IMR-90 (cell line): Measurements from ENCODE around the gene RNF4. TPM values are rescaled to one million over a fixed set of nuclear protein-coding genes. Genes with fewer than 3 reads are reported as not detected.

ENCODE experiments used
- ATAC-seq: fragments of 200-7000 bp; cut with Tn5 transposase; 2 replicates; pipeline ENCODE4 v1.9.1; 2020; ENCODE audit warnings: low read depth, mild to moderate bottlenecking, moderate library complexity
- BruUV-seq: library from RNA; stranded (reverse); fragments of 400-500 nt; replicated peaks from 2 replicates; lab custom pipeline; 2021; lab: Mats Ljungman, UMichigan
- CTCF ChIA-PET: fragments of 300-600 bp; formaldehyde crosslinking; extraction: SDS; loops from one replicate; lab custom pipeline; 2021; ENCODE audit warnings: antibody characterized with exemption; lab: Yijun Ruan, JAX
- POLR2A ChIA-PET: fragments of 300-600 bp; sonication (Branson Sonifier 250); formaldehyde crosslinking; loops from one replicate; lab custom pipeline; 2022; ENCODE audit warnings: antibody characterized with exemption; ENCODE audit not compliant: unreplicated experiment; lab: Charles Lee
- DNase-seq: peaks from one replicate; pipeline ENCODE4 v3.0.0; 2013
- H2AFZ ChIP-seq: replicated peaks from 2 replicates; pipeline ENCODE3; 2013; ENCODE audit warnings: low read length, mild to moderate bottlenecking; ENCODE audit not compliant: poor library complexity
- H2AK5ac ChIP-seq: 2 replicates; pipeline ENCODE4 v1.6.1; 2013; ENCODE audit warnings: low read depth, low read length, inconsistent platforms
- H2AK9ac ChIP-seq: replicated peaks from 2 replicates; pipeline ENCODE3; 2013; ENCODE audit warnings: mild to moderate bottlenecking, low read depth, low read length, moderate library complexity; ENCODE audit not compliant: poor library complexity
- H2BK120ac ChIP-seq: 2 replicates; pipeline ENCODE4 v1.6.1; 2013; ENCODE audit warnings: low read depth, low read length, inconsistent platforms
- H2BK15ac ChIP-seq: 3 replicates; pipeline ENCODE4 v1.6.1; 2013; ENCODE audit warnings: low read depth, low read length, inconsistent platforms
- H2BK20ac ChIP-seq: 2 replicates; pipeline ENCODE4 v1.6.1; 2013; ENCODE audit warnings: low read depth, mild to moderate bottlenecking, inconsistent platforms, low read length, moderate library complexity
- H2BK5ac ChIP-seq: 2 replicates; pipeline ENCODE4 v1.6.1; 2013; ENCODE audit warnings: mild to moderate bottlenecking, low read depth, low read length, inconsistent platforms; ENCODE audit not compliant: poor library complexity, severe bottlenecking
- H3K14ac ChIP-seq: replicated peaks from 2 replicates; pipeline ENCODE4 v1.6.1; 2013; ENCODE audit warnings: low read depth, low read length, inconsistent platforms
- H3K18ac ChIP-seq: 2 replicates; pipeline ENCODE4 v1.6.1; 2013; ENCODE audit warnings: low read depth, low read length, control low read depth
- H3K23ac ChIP-seq: 2 replicates; pipeline ENCODE4 v1.6.1; 2013; ENCODE audit warnings: low read depth, low read length, inconsistent platforms
- H3K27ac ChIP-seq: 2 replicates; pipeline ENCODE4 v1.5.1; 2013; ENCODE audit warnings: mild to moderate bottlenecking, control low read depth, low read length; ENCODE audit not compliant: insufficient read depth
- H3K27me3 ChIP-seq: 2 replicates; pipeline ENCODE4 v1.6.1; 2013; ENCODE audit warnings: low read length; ENCODE audit not compliant: control insufficient read depth, insufficient read depth
- H3K36me3 ChIP-seq: 2 replicates; pipeline ENCODE4 v1.6.1; 2013; ENCODE audit warnings: low read length, mixed read lengths; ENCODE audit not compliant: control insufficient read depth, insufficient read depth
- H3K4ac ChIP-seq: 2 replicates; pipeline ENCODE4 v1.6.1; 2013; ENCODE audit warnings: low read depth, low read length, inconsistent platforms
- H3K4me1 ChIP-seq: 2 replicates; pipeline ENCODE4 v1.6.1; 2013; ENCODE audit warnings: low read length, mixed read lengths; ENCODE audit not compliant: control insufficient read depth, insufficient read depth
- H3K4me2 ChIP-seq: 2 replicates; pipeline ENCODE4 v1.6.1; 2013; ENCODE audit warnings: low read depth, mild to moderate bottlenecking, control low read depth, low read length, moderate library complexity
- H3K4me3 ChIP-seq: 2 replicates; pipeline ENCODE4 v1.5.1; 2013; ENCODE audit warnings: low read depth, mild to moderate bottlenecking, control low read depth, low read length, moderate library complexity; ENCODE audit not compliant: insufficient read depth
- H3K56ac ChIP-seq: 2 replicates; pipeline ENCODE4 v1.6.1; 2013; ENCODE audit warnings: low read length, inconsistent platforms; ENCODE audit not compliant: insufficient read depth; ENCODE audit errors: extremely low read depth
- H3K79me1 ChIP-seq, 2 experiments: 2 replicates each; pipeline ENCODE4 v1.6.1; 2013; ENCODE audit warnings: low read length in 2 of 2, inconsistent platforms in 1 of 2, low read depth in 1 of 2
- H3K9ac ChIP-seq: 2 replicates; pipeline ENCODE4 v1.6.1; 2013; ENCODE audit warnings: low read depth, low read length, control low read depth
- H3K9me1 ChIP-seq: 2 replicates; pipeline ENCODE4 v1.6.1; 2013; ENCODE audit warnings: low read length, inconsistent platforms; ENCODE audit not compliant: insufficient read depth
- H3K9me3 ChIP-seq: 2 replicates; pipeline ENCODE4 v1.6.1; 2013; ENCODE audit warnings: low read length; ENCODE audit not compliant: control insufficient read depth, insufficient read depth
- H4K20me1 ChIP-seq: 2 replicates; pipeline ENCODE4 v1.6.1; 2013; ENCODE audit warnings: low read length, inconsistent platforms; ENCODE audit not compliant: insufficient read depth
- H4K5ac ChIP-seq: 2 replicates; pipeline ENCODE4 v1.6.1; 2013; ENCODE audit warnings: mild to moderate bottlenecking, low read depth, low read length, control low read depth
- H4K8ac ChIP-seq, 2 experiments: 2 replicates each; pipeline ENCODE4 v1.6.1; 2013; ENCODE audit warnings: low read depth in 2 of 2, low read length in 2 of 2, control low read depth in 1 of 2, inconsistent platforms in 1 of 2
- H4K91ac ChIP-seq: 2 replicates; pipeline ENCODE4 v1.6.1; 2013; ENCODE audit warnings: low read depth, low read length, inconsistent platforms; ENCODE audit not compliant: insufficient read depth
- BHLHE40 ChIP-seq: fragments of 150-350 bp; IDR thresholded peaks from 2 replicates; pipeline ENCODE4 v1.6.1; 2016; ENCODE audit warnings: mild to moderate bottlenecking, low read depth, low read length
- CEBPB ChIP-seq: IDR thresholded peaks from 2 replicates; pipeline ENCODE4 v1.6.1; 2012; ENCODE audit warnings: low read depth, low read length, improper control_type of control experiment
- CHD1 ChIP-seq: IDR thresholded peaks from 2 replicates; pipeline ENCODE4 v1.6.1; 2012; ENCODE audit warnings: low read depth, low read length, improper control_type of control experiment
- FOS ChIP-seq: fragments of 150-350 bp; IDR thresholded peaks from 2 replicates; pipeline ENCODE4 v1.6.1; 2016; ENCODE audit warnings: low read depth, low read length
- MAFK ChIP-seq: IDR thresholded peaks from 2 replicates; pipeline ENCODE4 v1.6.1; 2012; ENCODE audit warnings: low read depth, low read length, improper control_type of control experiment
- MAZ ChIP-seq: IDR thresholded peaks from 2 replicates; pipeline ENCODE4 v1.6.1; 2012; ENCODE audit warnings: low read depth, mild to moderate bottlenecking, low read length, improper control_type of control experiment, moderate library complexity, borderline replicate concordance
- MXI1 ChIP-seq: IDR thresholded peaks from 2 replicates; pipeline ENCODE4 v1.6.1; 2012; ENCODE audit warnings: low read depth, mild to moderate bottlenecking, low read length, moderate library complexity, borderline replicate concordance
- NFE2L2 ChIP-seq: fragments of 150-350 bp; IDR thresholded peaks from 2 replicates; pipeline ENCODE4 v1.6.1; 2016; ENCODE audit warnings: low read depth, mild to moderate bottlenecking, low read length
- POLR2A ChIP-seq: IDR thresholded peaks from 2 replicates; pipeline ENCODE4 v1.6.1; 2012; ENCODE audit warnings: mild to moderate bottlenecking, low read depth, low read length
- RAD21 ChIP-seq: IDR thresholded peaks from 2 replicates; pipeline ENCODE4 v1.6.1; 2012; ENCODE audit warnings: low read length, improper control_type of control experiment
- RCOR1 ChIP-seq: IDR thresholded peaks from 2 replicates; pipeline ENCODE4 v1.6.1; 2012; ENCODE audit warnings: mild to moderate bottlenecking, low read length, improper control_type of control experiment; ENCODE audit not compliant: insufficient replicate concordance
- RFX5 ChIP-seq: IDR thresholded peaks from 2 replicates; pipeline ENCODE4 v1.8.0; 2012; ENCODE audit warnings: low read depth, mild to moderate bottlenecking, low read length, moderate library complexity
- SMC3 ChIP-seq: fragments of 150-350 bp; IDR thresholded peaks from 2 replicates; pipeline ENCODE4 v1.6.1; 2016; ENCODE audit warnings: low read depth, mild to moderate bottlenecking, antibody characterized with exemption, low read length, moderate library complexity
- WGBS, 2 experiments: methylation state at CpG; one replicate each; pipeline versions ENCODE4 v1.1.5 to v1.1.7; 2013; ENCODE audit warnings: missing lambda C conversion rate in 2 of 2; ENCODE audit not compliant: insufficient read length in 1 of 2; ENCODE audit errors: extremely low coverage in 2 of 2; 5-methylcytosine and 5-hydroxymethylcytosine counted together
- dilution Hi-C: fragments of 300-500 bp; cut with HindIII; formaldehyde crosslinking; loops from one replicate; pipeline ENCODE4 v1.14.3; 2018; ENCODE audit warnings: low sequenced_read_pairs; ENCODE audit not compliant: unreplicated experiment
- in situ Hi-C: fragments of 300-500 bp; cut with MboI; formaldehyde crosslinking; loops from 3 replicates; pipeline ENCODE4 v1.14.3; 2019; ENCODE audit warnings: low sequenced_read_pairs, inconsistent platforms, mixed read lengths
- intact Hi-C: fragments of 100-400 bp; cut with micrococcal nuclease; formaldehyde crosslinking; loops from 2 replicates; pipeline ENCODE4 v1.10.0; 2022
- polyA plus RNA-seq, 3 experiments: library from polyadenylated mRNA; depleted of rRNA; stranded (reverse); fragments of >200 nt; gene quantifications; 2 replicates each; pipeline ENCODE4 v1.2.3, GENCODE V29; 2012; ENCODE audit warnings: low replicate concordance in 1 of 3
- total RNA-seq: library from RNA; depleted of rRNA; stranded (reverse); fragments of >200 nt; gene quantifications from 2 replicates; pipeline ENCODE4 v1.2.3, GENCODE V29; 2012
- TF ChIP-seq, protein P1 (sequence below): conservative IDR thresholded peaks from 2 replicates; pipeline ENCODE4 v1.5.1; 2012; ENCODE audit warnings: mild to moderate bottlenecking, low read depth, low read length, improper control_type of control experiment
- TF ChIP-seq, protein P2 (sequence below): fragments of 150-350 bp; IDR thresholded peaks from 2 replicates; pipeline ENCODE4 v1.6.1; 2017; ENCODE audit warnings: mild to moderate bottlenecking, antibody characterized with exemption, low read length, low read depth

The RNF4 gene
- total and polyA plus RNA-seq, 2 of the 4 experiments (the other 2 are of a cell fraction) = 63.8 to 73.8 TPM

DNA sequence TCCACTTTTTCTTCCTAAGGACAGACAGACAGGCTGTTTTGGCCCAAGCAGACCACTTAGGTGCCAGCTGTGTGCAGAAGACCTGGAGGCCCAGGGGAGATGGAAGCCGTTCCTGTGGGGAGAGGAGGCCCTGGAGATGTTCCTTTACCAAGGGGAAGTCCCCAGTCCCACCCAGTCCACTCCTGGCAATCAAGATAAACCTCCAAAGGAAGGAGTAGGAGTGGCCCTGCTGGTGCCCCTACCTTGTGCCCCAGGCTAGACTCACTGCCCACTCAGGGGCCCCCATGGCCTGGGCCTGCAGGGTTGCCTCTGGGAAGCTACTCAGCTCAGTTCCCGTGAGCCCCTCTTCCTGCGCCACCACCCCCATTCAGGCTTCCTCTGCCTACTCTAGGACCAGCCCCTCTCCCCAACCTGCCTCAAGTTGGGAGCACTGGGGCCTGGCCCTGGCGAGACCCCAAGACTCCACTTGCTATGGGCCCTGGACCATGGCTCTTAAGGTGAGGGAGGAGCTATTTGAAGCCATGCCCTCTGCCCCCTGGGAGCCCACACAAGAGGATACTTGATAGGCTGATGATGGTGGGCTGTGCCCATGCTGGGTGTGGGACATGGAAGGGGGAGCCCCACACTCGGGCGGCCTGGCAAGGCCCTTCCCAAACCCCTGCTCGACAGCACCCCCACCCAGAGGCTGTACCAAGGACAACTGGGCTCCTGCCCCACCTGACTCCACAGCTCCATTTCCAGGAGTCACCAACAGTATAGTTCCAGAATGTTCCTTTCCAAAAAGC lies 24.8 kb upstream of the RNF4 start:
- no peak overlapping the region for H3K18ac ChIP-seq
- no peak overlapping the region for H2BK120ac ChIP-seq
- no peaks in the 10 kb centered on the region for H3K36me3 ChIP-seq
- H3K4ac ChIP-seq = no peak overlapping the region
- H2AFZ ChIP-seq = no peak overlapping the region
- H3K4me3 ChIP-seq = no peak overlapping the region
- ChIA-PET POLR2A (no interaction called here), CTCF (interaction anchor here (1.7 kb wide), 1 partner anchor 9 kb away, joined by 4 read pairs; no protein-coding TSS in a partner anchor)
- no peak overlapping the region for H4K91ac ChIP-seq
- no peak for TF ChIP-seq SMC3
- TF ChIP-seq CEBPB = no peak
- no peak for TF ChIP-seq FOS
- no peak for TF ChIP-seq CHD1
- no peak for TF ChIP-seq MAFK
- TF ChIP-seq BHLHE40 = no peak
- no peak for TF ChIP-seq RAD21
- no peak for TF ChIP-seq RCOR1
- TF ChIP-seq MXI1 = no peak
- no peak for TF ChIP-seq NFE2L2
- no peak for TF ChIP-seq MAZ
- no peak for TF ChIP-seq POLR2A
- TF ChIP-seq, protein P1, sequence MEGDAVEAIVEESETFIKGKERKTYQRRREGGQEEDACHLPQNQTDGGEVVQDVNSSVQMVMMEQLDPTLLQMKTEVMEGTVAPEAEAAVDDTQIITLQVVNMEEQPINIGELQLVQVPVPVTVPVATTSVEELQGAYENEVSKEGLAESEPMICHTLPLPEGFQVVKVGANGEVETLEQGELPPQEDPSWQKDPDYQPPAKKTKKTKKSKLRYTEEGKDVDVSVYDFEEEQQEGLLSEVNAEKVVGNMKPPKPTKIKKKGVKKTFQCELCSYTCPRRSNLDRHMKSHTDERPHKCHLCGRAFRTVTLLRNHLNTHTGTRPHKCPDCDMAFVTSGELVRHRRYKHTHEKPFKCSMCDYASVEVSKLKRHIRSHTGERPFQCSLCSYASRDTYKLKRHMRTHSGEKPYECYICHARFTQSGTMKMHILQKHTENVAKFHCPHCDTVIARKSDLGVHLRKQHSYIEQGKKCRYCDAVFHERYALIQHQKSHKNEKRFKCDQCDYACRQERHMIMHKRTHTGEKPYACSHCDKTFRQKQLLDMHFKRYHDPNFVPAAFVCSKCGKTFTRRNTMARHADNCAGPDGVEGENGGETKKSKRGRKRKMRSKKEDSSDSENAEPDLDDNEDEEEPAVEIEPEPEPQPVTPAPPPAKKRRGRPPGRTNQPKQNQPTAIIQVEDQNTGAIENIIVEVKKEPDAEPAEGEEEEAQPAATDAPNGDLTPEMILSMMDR = no peak
- no peak for TF ChIP-seq RFX5
- TF ChIP-seq, protein P2, sequence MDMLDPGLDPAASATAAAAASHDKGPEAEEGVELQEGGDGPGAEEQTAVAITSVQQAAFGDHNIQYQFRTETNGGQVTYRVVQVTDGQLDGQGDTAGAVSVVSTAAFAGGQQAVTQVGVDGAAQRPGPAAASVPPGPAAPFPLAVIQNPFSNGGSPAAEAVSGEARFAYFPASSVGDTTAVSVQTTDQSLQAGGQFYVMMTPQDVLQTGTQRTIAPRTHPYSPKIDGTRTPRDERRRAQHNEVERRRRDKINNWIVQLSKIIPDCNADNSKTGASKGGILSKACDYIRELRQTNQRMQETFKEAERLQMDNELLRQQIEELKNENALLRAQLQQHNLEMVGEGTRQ = no peak
- no peak overlapping the region for H3K9ac ChIP-seq
- H2BK15ac ChIP-seq = no peak overlapping the region
- intact Hi-C loops (loop anchor here (5.0 kb wide), 1 partner anchor 222 kb away; no protein-coding TSS in a partner anchor), dilution Hi-C loops (no loop called here), in situ Hi-C loops (no loop called here)
- ATAC-seq (no peak), DNase-seq (no peak)
- no peaks in the 10 kb centered on the region for H3K9me1 ChIP-seq
- H2BK20ac ChIP-seq = no peak overlapping the region
- no peak overlapping the region for H3K27ac ChIP-seq
- no peak overlapping the region for H2AK5ac ChIP-seq
- no peak overlapping the region for H3K4me2 ChIP-seq
- H2BK5ac ChIP-seq = no peak overlapping the region
- no peak overlapping the region for H3K14ac ChIP-seq
- BruUV-seq = no TSS peak
- no peak overlapping the region for H4K5ac ChIP-seq
- H3K79me1 ChIP-seq = no peaks in the 10 kb centered on the region
- H4K20me1 ChIP-seq = no peaks in the 10 kb centered on the region; the same call in 1 of the 2 replicates
- no peaks in the 10 kb centered on the region for H3K9me3 ChIP-seq
- 40% methylated on average over 1 of the region's 7 CpGs; no CpG with 5 or more reads in 1 of the 2 experiments for WGBS, 2 experiments
- no peaks in the 10 kb centered on the region for H3K4me1 ChIP-seq
- H3K27me3 ChIP-seq = peaks cover 13% of the 10 kb centered on the region
- H3K56ac ChIP-seq = no peak overlapping the region
- no peak overlapping the region for H2AK9ac ChIP-seq
- no peak overlapping the region for H4K8ac ChIP-seq
- H3K23ac ChIP-seq = no peak overlapping the region
